HG03135 (cell line): Measurements from ENCODE around the gene SIPA1.
"Not testable (repeated sequence)": the region's sequence is repeated elsewhere in the genome, so short reads cannot be mapped to it uniquely, and the experiment has no call there.

Experiments
- ATAC-seq: cut with Tn5 transposase; IDR thresholded peaks from one replicate; pipeline ENCODE4 v1.9.1; 2021; ENCODE audit warnings: mild to moderate bottlenecking, moderate library complexity; ENCODE audit not compliant: unreplicated experiment

SIPA1 gene

DNA sequence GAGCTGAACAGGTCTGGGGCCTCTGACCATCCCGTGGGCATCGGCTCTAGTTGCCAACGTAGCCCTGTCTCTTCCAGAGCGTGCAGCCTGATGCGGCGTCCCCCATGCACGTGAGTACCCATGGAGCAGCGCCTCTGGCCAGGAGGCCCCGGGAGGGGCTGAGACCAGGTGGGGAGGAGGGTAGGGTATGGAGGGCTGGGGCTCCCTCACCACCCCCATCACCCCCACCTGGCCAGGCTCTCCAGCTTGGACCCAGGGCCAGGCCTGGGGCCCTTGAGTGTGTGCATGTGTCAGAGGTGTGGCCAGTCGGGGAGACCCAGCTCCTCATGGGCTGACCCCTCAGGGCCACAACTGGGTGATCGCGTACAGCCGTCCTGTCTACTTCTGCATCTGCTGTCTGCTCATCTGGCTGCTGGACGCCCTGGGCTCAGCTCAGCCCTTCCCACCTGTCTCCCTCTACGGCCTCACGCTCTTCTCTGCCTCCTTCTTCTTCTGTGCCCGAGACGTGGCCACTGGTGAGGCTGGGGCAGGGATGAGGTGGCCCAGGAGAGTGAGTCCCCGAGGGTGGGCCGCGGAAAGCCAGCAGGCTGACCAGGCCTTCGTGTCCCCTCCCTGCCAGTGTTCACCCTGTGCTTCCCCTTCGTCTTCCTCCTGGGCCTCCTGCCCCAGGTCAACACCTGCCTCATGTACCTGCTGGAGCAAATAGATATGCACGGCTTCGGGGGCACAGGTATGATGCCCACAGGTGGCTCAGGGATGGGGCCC lies 13.9 kb upstream of the SIPA1 start:
- ATAC-seq = no peak

DNA sequence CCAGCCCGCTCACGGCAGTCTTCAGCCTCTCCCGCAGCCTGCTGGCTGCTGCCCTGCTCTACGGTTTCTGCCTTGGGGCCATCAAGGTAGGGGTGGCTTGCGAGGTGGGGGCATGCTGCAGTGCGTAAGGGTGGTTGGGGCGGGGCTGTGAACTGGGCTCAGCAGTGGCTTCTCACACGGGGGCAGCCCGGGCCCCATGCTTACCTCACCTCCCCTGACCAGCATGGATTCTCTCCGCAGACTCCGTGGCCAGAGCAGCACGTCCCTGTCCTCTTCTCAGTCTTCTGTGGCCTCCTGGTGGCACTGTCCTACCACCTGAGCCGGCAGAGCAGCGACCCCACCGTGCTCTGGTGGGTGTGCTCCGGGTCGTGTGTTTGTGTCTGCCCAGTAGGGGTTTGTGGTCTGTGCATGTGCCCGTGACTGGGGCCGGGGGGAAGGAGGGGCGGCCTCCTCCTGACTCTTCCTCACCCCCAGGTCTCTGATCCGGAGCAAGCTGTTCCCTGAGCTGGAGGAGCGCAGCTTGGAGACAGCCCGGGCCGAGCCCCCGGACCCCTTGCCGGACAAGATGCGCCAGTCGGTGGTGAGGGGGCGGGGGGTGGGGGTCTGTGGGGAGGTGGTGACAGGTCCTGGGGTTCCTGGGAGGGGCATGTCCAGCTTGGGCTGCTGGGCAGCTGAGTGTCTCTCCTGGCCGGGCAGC lies 12.8 kb upstream of the SIPA1 start:
- ATAC-seq = no peak

GRCh38 chr11:65625628-65626342 lies 12.1 kb upstream of the SIPA1 start:
- ATAC-seq = no peak

DNA sequence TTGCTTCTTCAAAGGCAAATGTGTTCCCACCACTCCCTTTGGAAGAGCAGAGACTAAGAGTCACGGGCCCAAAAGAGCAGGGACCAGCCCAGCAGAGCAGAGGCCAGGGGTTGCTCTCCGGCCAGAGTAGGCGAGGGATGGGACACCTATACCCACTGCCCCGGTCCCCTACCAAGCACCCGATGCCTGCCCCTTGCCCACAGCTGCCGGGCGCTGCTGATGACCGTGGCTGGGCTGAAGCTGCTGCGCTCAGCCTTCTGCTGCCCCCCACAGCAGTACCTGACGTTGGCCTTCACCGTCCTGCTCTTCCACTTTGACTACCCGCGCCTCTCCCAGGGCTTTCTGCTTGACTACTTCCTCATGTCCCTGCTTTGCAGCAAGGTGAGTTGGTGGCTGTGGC lies 10.7 kb upstream of the SIPA1 start:
- ATAC-seq = no peak

DNA sequence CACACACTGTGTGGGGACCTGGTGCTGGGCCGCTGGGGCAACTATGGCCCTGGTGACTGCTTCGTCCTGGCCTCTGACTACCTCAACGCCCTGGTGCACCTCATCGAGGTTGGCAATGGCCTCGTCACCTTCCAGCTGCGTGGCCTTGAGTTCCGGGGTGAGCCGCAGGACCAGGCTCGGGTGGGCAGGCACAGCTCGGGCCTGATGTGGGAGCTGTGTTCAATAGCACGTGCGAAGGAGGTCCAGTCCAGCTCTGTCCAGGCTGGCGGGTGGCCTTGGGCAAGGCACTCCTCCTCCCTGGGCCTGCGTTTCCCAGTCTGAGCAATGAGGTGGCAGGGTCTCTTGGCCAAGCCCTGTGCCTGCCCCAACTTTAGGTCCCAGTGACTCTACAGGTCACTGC lies 8.3 kb upstream of the SIPA1 start:
- no peak for ATAC-seq

- no peak for ATAC-seq
Measured at GRCh38 chr11:65630215-65630614, 7.7 kb upstream of the SIPA1 start.

GRCh38 chr11:65633390-65634108 lies 4.4 kb upstream of the SIPA1 start:
- ATAC-seq = no peak

- no peak for ATAC-seq
Measured at GRCh38 chr11:65634109-65634436, 3.8 kb upstream of the SIPA1 start.

GRCh38 chr11:65634440-65634839 lies 3.5 kb upstream of the SIPA1 start:
- ATAC-seq = no peak

GRCh38 chr11:65634905-65635731 lies 2.8 kb upstream of the SIPA1 start:
- no peak for ATAC-seq

- ATAC-seq = no peak
Measured at GRCh38 chr11:65636108-65637031, 1.5 kb upstream of the SIPA1 start.

DNA sequence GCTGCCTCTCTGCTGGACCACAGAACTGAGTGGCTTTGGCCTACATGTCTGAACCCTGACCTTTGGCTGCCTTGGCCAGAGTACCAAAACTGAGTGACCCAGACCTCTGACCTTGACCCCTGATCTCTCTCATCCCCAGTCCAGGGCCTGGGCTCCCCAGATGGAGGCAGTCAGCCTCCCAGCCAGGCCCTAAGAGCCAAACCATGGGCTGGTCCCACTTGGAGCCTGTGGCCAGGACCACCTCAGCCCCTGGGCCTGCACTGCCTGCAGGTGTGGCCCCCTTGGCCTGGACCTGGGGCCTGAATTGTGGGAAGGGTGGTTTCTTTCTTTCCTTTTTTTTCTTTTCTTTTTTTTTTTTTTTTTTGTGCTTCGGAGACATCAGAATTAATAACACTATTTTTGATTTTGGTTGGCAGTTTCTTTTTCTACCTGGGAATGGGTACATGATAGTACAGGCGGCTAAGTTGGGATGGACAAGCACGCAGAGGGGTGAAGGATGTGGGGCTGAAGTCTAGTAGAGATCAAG lies 806 bp upstream of the SIPA1 start:
- ATAC-seq = no peak

GRCh38 chr11:65639228-65639597 lies 1.3 kb downstream of the SIPA1 start:
- ATAC-seq = not testable (repeated sequence)

- ATAC-seq = peak; percentile 40
Measured at GRCh38 chr11:65639623-65640482, 2.0 kb downstream of the SIPA1 start.

DNA sequence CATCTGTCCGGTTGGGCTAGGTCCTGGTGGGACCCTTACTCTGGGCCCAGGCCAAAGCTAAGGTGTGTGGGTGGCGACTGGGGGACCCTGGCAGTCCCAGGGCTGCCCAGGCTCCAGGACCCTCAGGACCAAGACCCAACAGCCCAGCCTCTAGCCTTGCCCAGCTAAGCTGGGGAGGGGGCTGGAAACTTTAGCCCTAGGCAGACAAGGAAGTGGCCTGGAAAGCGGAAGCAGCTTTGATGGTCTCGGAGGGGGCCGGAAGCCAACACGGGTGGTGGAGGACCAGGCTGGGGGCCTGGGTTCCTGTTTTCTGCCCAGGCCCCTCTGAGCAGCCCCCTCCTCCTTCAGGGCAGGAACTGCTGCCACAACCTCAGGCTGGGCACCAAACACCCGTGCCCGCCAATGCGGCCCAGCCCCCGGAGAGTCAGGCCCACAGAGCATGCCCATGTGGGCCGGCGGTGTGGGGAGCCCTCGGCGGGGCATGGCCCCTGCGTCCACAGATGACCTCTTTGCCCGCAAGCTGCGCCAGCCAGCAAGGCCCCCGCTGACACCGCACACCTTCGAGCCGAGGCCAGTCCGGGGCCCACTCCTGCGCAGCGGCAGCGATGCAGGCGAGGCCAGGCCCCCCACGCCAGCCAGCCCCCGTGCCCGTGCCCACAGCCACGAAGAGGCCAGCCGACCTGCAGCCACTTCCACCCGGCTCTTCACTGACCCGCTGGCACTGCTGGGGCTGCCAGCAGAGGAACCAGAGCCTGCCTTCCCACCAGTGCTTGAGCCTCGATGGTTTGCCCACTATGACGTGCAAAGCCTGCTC lies 2.8 kb downstream of the SIPA1 start:
- ATAC-seq = no peak

- no peak for ATAC-seq
Measured at GRCh38 chr11:65641297-65642013, 3.6 kb downstream of the SIPA1 start.
